Small intestine (tissue), 7 donors: ENCODE data around the gene NR2E1. TPM values are rescaled to one million over a fixed set of nuclear protein-coding genes. Genes with fewer than 3 reads are reported as not detected.

Experiments
- DNase-seq, 2 donors: peaks; one replicate each; pipeline versions ENCODE4 v3.0.0 to v3.0.0-alpha.2; 2013
- FAIRE-seq: peaks from 2 replicates; lab custom pipeline; 2012; peaks lifted over from hg19 to GRCh38; lab: Jason Lieb, UNC
- H3K27ac ChIP-seq, 3 donors: one replicate each; pipeline ENCODE4 v1.5.1; 2013; ENCODE audit warnings: low read length in 2 of 3, mild to moderate bottlenecking in 2 of 3, control low read depth in 1 of 3, inconsistent platforms in 1 of 3, low read depth in 1 of 3, moderate library complexity in 1 of 3
- H3K27me3 ChIP-seq, 3 donors: one replicate each; pipeline ENCODE4 v1.6.1; 2013; ENCODE audit warnings: low read length in 3 of 3, inconsistent platforms in 1 of 3; ENCODE audit not compliant: control insufficient read depth in 3 of 3, insufficient read depth in 3 of 3
- H3K36me3 ChIP-seq, 3 donors: one replicate each; pipeline ENCODE4 v1.6.1; 2013; ENCODE audit warnings: low read length in 3 of 3, inconsistent platforms in 1 of 3, low read depth in 1 of 3, mild to moderate bottlenecking in 1 of 3, moderate library complexity in 1 of 3; ENCODE audit not compliant: control insufficient read depth in 3 of 3, insufficient read depth in 2 of 3
- H3K4me1 ChIP-seq, 3 donors: one replicate each; pipeline ENCODE4 v1.6.1; 2013; ENCODE audit warnings: low read length in 2 of 3, inconsistent platforms in 1 of 3, low read depth in 1 of 3, mild to moderate bottlenecking in 1 of 3, moderate library complexity in 1 of 3; ENCODE audit not compliant: control insufficient read depth in 3 of 3, insufficient read depth in 2 of 3
- H3K4me3 ChIP-seq, 3 donors: one replicate each; pipeline ENCODE4 v1.5.1; 2013; ENCODE audit warnings: low read length in 3 of 3, control low read depth in 1 of 3, inconsistent platforms in 1 of 3, low read depth in 1 of 3, mild to moderate bottlenecking in 1 of 3, moderate library complexity in 1 of 3
- H3K9me3 ChIP-seq, 2 donors: one replicate each; pipeline ENCODE4 v1.6.1; 2013; ENCODE audit warnings: low read depth in 1 of 2, low read length in 1 of 2; ENCODE audit not compliant: control insufficient read depth in 2 of 2, insufficient read depth in 1 of 2
- WGBS, 3 donors: extraction: QIAGEN DNeasy Blood & Tissue Kit; methylation state at CpG; one replicate each; pipeline ENCODE4 v1.1.7; 2013; 5-methylcytosine and 5-hydroxymethylcytosine counted together
- polyA plus RNA-seq, 4 donors: library from polyadenylated mRNA; stranded (reverse) in 3 of 4; unstranded in 1 of 4; fragments of 200-250 nt in 3 of 4; fragments of 120-200 nt in 1 of 4; gene quantifications; one replicate each; pipeline versions ENCODE4 v1.2.1 to v1.2.3, GENCODE V29; 2013
- donor health status: healthy with polysubstance abuse.
- donor health status: control.
- donor health status: control.
- donor health status: Bipolar disorder and iron deficiency.
- donor health status: healthy.

Gene NR2E1
- polyA plus RNA-seq, 4 donors = 0.04 TPM; not detected in 3

DNA sequence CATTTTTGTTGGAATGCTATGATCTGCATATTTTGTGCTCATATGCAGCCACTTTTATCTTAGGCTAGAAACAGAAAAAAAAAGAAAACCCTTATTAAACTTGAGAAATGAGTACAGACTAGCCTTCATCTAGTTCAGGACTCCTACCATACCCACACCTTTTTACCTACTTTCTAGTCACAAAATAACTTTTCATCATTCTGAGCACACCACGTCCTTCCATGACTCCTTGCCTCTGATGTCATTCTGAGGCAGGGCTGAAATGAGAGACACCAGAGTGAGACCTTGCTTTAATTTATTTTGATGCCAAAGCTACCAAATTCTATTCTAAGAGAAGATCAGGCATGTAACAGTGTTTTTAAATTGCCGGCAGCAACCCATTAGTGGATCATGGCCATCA lies 56.2 kb downstream of the NR2E1 start:
- 87 to 98% (median 96%) methylated on average over 2 of the region's 2 CpGs for WGBS, 3 donors
- Histone ChIP-seq H3K9me3 (no peaks in the 10 kb centered on the region), H3K27me3 (no peaks in the 10 kb centered on the region), H3K27ac (no peak overlapping the region), H3K36me3 (peaks cover 4 to 42% (median 6%) of the 10 kb centered on the region in 3 donors), H3K4me3 (no peak overlapping the region), H3K4me1 (no peaks in the 10 kb centered on the region)
- FAIRE-seq = no peak
- DNase-seq = no peak

DNA sequence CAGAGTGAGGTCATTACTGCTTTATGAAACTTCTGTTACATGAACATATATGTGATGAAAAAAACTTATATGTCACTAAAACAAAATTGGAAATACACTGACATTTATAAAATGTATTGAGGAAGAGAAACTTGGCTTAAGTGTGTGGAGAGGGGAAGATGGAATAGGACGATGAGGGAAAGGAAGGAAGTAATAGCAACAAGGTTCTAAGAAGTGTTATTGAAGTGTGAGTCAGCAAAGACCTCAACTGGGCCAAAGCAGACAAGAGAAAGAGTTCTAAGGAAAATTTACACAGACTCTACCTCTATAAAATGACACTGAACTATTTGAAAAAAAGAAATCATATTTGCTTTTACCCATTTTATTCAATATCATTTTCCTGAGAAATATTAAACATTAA lies 56.7 kb downstream of the NR2E1 start:
- H3K36me3 ChIP-seq = peaks cover 4 to 40% (median 6%) of the 10 kb centered on the region in 3 donors
- H3K4me3 ChIP-seq = no peak overlapping the region
- 53 to 90% (median 65%) methylated on average over 1 of the region's 1 CpG for WGBS, 3 donors
- DNase-seq (no peak), FAIRE-seq (no peak)
- no peaks in the 10 kb centered on the region for H3K27me3 ChIP-seq
- H3K27ac ChIP-seq = no peak overlapping the region
- H3K4me1 ChIP-seq = no peaks in the 10 kb centered on the region
- no peaks in the 10 kb centered on the region for H3K9me3 ChIP-seq

- whole genome bisulfite sequencing, 3 donors = 33 to 71% (median 56%) methylated on average over 3 of the region's 3 CpGs
- Histone ChIP-seq H3K4me3 (no peak overlapping the region), H3K4me1 (no peaks in the 10 kb centered on the region), H3K27me3 (no peaks in the 10 kb centered on the region), H3K9me3 (no peaks in the 10 kb centered on the region), H3K27ac (no peak overlapping the region), H3K36me3 (peaks cover 0 to 31% (median 2%) of the 10 kb centered on the region in 3 donors)
- FAIRE-seq (no peak), DNase-seq (peak in 1 of 2 donors; percentile 63)
Observed at GRCh38 chr6:108227290-108227689, 61.5 kb downstream of the NR2E1 start.

DNA sequence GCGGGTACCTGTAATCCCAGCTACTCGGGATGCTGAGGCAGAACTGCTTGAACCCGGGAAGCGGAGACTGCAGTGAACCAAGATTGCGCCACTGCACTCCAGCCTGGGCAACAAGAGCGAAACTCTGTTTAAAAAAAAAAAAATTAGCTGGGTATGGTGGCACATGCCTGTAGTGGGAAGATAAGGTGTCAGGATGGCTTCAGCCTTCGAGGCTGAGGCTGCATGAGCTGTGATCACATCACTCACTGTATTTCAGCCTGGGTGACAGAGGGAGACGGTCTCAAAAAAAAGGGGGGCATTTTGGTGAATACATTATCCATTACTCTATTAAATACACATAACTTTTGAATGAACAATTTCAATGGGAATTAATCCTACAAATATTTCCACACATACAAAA lies 62.6 kb downstream of the NR2E1 start:
- WGBS, 3 donors = 93 to 94% (median 94%) methylated on average over 8 of the region's 8 CpGs
- H3K27me3 ChIP-seq = no peaks in the 10 kb centered on the region
- H3K27ac ChIP-seq = no peak overlapping the region
- FAIRE-seq (no peak), DNase-seq (no peak)
- no peak overlapping the region for H3K4me3 ChIP-seq
- H3K9me3 ChIP-seq = no peaks in the 10 kb centered on the region
- no peaks in the 10 kb centered on the region for H3K4me1 ChIP-seq
- peaks cover 0 to 32% (median 0%) of the 10 kb centered on the region in 3 donors for H3K36me3 ChIP-seq

GRCh38 chr6:108235127-108235526 lies 69.3 kb downstream of the NR2E1 start:
- Histone ChIP-seq H3K36me3 (peaks cover 2 to 28% (median 4%) of the 10 kb centered on the region in 3 donors), H3K4me3 (no peak overlapping the region), H3K27me3 (no peaks in the 10 kb centered on the region), H3K27ac (no peak overlapping the region), H3K4me1 (peaks cover 0 to under 1% (median 0%) of the 10 kb centered on the region in 3 donors), H3K9me3 (no peaks in the 10 kb centered on the region)
- 78 to 86% (median 80%) methylated on average over 4 of the region's 4 CpGs for WGBS, 3 donors
- no peak for DNase-seq
- no peak for FAIRE-seq

GRCh38 chr6:108236791-108237190 lies 71.0 kb downstream of the NR2E1 start:
- 53 to 76% (median 68%) methylated on average over 2 of the region's 2 CpGs for WGBS, 3 donors
- H3K27me3 ChIP-seq = no peaks in the 10 kb centered on the region

GRCh38 chr6:108238322-108238721 lies 72.5 kb downstream of the NR2E1 start:
- DNase-seq (no peak), FAIRE-seq (no peak)
- 96 to 98% (median 97%) methylated on average over 4 of the region's 4 CpGs for WGBS, 3 donors
- peaks cover 2 to 41% (median 6%) of the 10 kb centered on the region in 3 donors for H3K36me3 ChIP-seq
- H3K27ac ChIP-seq = no peak overlapping the region
- H3K4me1 ChIP-seq = peaks cover 0 to 10% (median 0%) of the 10 kb centered on the region in 3 donors
- H3K4me3 ChIP-seq = no peak overlapping the region
- no peaks in the 10 kb centered on the region for H3K27me3 ChIP-seq
- H3K9me3 ChIP-seq = peaks cover 0 to 5% of the 10 kb centered on the region in 2 donors

More at GRCh38 chr6:108236791-108237190, 71.0 kb downstream of the NR2E1 start:
- Histone ChIP-seq H3K9me3 (no peaks in the 10 kb centered on the region), H3K36me3 (peaks cover 2 to 37% (median 6%) of the 10 kb centered on the region in 3 donors), H3K4me1 (peaks cover 0 to 10% (median 0%) of the 10 kb centered on the region in 3 donors), H3K27ac (no peak overlapping the region), H3K4me3 (no peak overlapping the region)
- no peak for DNase-seq
- FAIRE-seq = no peak
